ENCODE data around the gene CDC14B. TPM values are rescaled to one million over a fixed set of nuclear protein-coding genes. Genes with fewer than 3 reads are reported as not detected.

The CDC14B gene
- total and polyA plus RNA-seq, 4 donors: 8.8 to 33.3 (median 11.3) TPM

DNA sequence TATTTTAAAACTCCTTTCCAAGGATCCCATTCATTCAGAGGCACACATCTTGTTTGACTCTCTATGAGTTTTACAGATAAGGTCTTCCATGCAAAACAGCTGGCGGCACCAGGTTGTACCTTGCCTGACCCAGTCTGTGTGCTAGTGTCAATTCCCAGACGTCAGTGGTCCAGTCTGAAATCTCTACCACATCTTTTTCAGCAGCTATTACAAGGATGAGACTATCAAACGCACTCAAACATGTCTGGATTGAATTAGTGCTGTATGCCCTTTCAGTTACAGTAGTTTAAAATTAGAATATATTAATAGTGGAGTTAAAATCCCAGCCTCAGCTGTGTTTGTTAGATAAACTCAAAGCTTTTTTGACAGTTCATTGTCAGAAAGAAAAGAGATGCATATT is 11.7 kb downstream of the CDC14B start:
- no peak for DNase-seq (ENCODE audit: low spot score)
- Histone ChIP-seq H3K36me3 (ENCODE audit: control insufficient read depth in 4 of 4, insufficient read depth in 3 of 4, low read depth in 1 of 4, low read length in 3 of 4) (no peaks in the 10 kb centered on the region), H3K4me1 (ENCODE audit: control insufficient read depth in 4 of 4, insufficient read depth in 4 of 4, low read length in 3 of 4) (peaks cover 9 to 28% (median 14%) of the 10 kb centered on the region in 4 donors), H3K9ac (ENCODE audit: low read depth in 1 of 2, low read length in 2 of 2) (no peak overlapping the region), H3K27me3 (ENCODE audit: control insufficient read depth in 4 of 4, insufficient read depth in 4 of 4, low read length in 3 of 4) (no peaks in the 10 kb centered on the region), H3K4me3 (ENCODE audit: low read depth in 1 of 3, low read length in 3 of 3) (no peak overlapping the region), H3K27ac (ENCODE audit: low read depth in 1 of 2, low read length in 2 of 2) (no peak overlapping the region), H3K9me3 (ENCODE audit: control insufficient read depth in 4 of 4, low read length in 3 of 4) (no peaks in the 10 kb centered on the region)
- TF ChIP-seq EGR1 (IDR thresholded peaks at IDR 0.05; ENCODE audit: low read depth in 2 of 2) (no peak), FOXA2 (IDR thresholded peaks at IDR 0.05) (no peak), NR2F2 (IDR thresholded peaks at IDR 0.05) (no peak), FOXA1 (IDR thresholded peaks at IDR 0.05) (no peak), HNF4G (IDR thresholded peaks at IDR 0.05) (no peak), YY1 (IDR thresholded peaks at IDR 0.05) (no peak), RXRA (IDR thresholded peaks at IDR 0.05) (no peak), SP1 (IDR thresholded peaks at IDR 0.05) (no peak), TAF1 (conservative IDR thresholded peaks at IDR 0.05) (no peak), GABPA (IDR thresholded peaks at IDR 0.05 in 1 of 2, conservative IDR thresholded peaks at IDR 0.05 in 1 of 2) (no peak), RAD21 (IDR thresholded peaks at IDR 0.05) (no peak), HNF4A (conservative IDR thresholded peaks at IDR 0.05) (no peak), JUND (IDR thresholded peaks at IDR 0.05) (no peak)
- TF ChIP-seq, protein P1, sequence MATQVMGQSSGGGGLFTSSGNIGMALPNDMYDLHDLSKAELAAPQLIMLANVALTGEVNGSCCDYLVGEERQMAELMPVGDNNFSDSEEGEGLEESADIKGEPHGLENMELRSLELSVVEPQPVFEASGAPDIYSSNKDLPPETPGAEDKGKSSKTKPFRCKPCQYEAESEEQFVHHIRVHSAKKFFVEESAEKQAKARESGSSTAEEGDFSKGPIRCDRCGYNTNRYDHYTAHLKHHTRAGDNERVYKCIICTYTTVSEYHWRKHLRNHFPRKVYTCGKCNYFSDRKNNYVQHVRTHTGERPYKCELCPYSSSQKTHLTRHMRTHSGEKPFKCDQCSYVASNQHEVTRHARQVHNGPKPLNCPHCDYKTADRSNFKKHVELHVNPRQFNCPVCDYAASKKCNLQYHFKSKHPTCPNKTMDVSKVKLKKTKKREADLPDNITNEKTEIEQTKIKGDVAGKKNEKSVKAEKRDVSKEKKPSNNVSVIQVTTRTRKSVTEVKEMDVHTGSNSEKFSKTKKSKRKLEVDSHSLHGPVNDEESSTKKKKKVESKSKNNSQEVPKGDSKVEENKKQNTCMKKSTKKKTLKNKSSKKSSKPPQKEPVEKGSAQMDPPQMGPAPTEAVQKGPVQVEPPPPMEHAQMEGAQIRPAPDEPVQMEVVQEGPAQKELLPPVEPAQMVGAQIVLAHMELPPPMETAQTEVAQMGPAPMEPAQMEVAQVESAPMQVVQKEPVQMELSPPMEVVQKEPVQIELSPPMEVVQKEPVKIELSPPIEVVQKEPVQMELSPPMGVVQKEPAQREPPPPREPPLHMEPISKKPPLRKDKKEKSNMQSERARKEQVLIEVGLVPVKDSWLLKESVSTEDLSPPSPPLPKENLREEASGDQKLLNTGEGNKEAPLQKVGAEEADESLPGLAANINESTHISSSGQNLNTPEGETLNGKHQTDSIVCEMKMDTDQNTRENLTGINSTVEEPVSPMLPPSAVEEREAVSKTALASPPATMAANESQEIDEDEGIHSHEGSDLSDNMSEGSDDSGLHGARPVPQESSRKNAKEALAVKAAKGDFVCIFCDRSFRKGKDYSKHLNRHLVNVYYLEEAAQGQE (IDR thresholded peaks at IDR 0.05): no peak
- TF ChIP-seq, protein P2, sequence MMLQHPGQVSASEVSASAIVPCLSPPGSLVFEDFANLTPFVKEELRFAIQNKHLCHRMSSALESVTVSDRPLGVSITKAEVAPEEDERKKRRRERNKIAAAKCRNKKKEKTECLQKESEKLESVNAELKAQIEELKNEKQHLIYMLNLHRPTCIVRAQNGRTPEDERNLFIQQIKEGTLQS (IDR thresholded peaks at IDR 0.05): no peak
- TF ChIP-seq, protein P3, sequence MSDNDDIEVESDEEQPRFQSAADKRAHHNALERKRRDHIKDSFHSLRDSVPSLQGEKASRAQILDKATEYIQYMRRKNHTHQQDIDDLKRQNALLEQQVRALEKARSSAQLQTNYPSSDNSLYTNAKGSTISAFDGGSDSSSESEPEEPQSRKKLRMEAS (IDR thresholded peaks at IDR 0.05): no peak
- TF ChIP-seq, protein P4, sequence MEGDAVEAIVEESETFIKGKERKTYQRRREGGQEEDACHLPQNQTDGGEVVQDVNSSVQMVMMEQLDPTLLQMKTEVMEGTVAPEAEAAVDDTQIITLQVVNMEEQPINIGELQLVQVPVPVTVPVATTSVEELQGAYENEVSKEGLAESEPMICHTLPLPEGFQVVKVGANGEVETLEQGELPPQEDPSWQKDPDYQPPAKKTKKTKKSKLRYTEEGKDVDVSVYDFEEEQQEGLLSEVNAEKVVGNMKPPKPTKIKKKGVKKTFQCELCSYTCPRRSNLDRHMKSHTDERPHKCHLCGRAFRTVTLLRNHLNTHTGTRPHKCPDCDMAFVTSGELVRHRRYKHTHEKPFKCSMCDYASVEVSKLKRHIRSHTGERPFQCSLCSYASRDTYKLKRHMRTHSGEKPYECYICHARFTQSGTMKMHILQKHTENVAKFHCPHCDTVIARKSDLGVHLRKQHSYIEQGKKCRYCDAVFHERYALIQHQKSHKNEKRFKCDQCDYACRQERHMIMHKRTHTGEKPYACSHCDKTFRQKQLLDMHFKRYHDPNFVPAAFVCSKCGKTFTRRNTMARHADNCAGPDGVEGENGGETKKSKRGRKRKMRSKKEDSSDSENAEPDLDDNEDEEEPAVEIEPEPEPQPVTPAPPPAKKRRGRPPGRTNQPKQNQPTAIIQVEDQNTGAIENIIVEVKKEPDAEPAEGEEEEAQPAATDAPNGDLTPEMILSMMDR (IDR thresholded peaks at IDR 0.05; ENCODE audit: low read depth, low read length, missing input control): no peak
- TF ChIP-seq, protein P5, sequence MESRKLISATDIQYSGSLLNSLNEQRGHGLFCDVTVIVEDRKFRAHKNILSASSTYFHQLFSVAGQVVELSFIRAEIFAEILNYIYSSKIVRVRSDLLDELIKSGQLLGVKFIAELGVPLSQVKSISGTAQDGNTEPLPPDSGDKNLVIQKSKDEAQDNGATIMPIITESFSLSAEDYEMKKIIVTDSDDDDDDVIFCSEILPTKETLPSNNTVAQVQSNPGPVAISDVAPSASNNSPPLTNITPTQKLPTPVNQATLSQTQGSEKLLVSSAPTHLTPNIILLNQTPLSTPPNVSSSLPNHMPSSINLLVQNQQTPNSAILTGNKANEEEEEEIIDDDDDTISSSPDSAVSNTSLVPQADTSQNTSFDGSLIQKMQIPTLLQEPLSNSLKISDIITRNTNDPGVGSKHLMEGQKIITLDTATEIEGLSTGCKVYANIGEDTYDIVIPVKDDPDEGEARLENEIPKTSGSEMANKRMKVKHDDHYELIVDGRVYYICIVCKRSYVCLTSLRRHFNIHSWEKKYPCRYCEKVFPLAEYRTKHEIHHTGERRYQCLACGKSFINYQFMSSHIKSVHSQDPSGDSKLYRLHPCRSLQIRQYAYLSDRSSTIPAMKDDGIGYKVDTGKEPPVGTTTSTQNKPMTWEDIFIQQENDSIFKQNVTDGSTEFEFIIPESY (IDR thresholded peaks at IDR 0.05): no peak
- 81% methylated on average over 3 of the region's 3 CpGs for WGBS

Data from liver (tissue), 9 donors.